OCI-LY3 (cell line): ENCODE data around the gene PNMT.

Source experiments
- CTCF ChIP-seq: fragments of 200-600, 300-600 bp; sonication (generic); IDR thresholded peaks from 2 replicates; pipeline ENCODE4 v1.5.1; 2014; ENCODE audit warnings: antibody characterized with exemption, low read length, low read depth
- EZH2phosphoT487 ChIP-seq: fragments of 200-600 bp; shearing (Covaris generic); IDR thresholded peaks from 2 replicates; pipeline ENCODE4 v1.6.1; 2018; ENCODE audit warnings: antibody characterized with exemption, mixed run types, low read depth

GRCh38 chr17:39629898-39630297 is 38.4 kb upstream of the PNMT start:
- TF ChIP-seq CTCF (no peak), EZH2phosphoT487 (no peak)
